NCI-H446 (cell line): ENCODE measurements around the gene VWA5B1.
"Not testable (repeated sequence)": the region's sequence is repeated elsewhere in the genome, so short reads cannot be mapped to it uniquely, and the experiment has no call there.

ENCODE experiments used
- DNase-seq, 2 experiments: peaks; one replicate each; lab custom pipeline; 2025; lab: John Stamatoyannopoulos, UW

VWA5B1 gene, protein sequence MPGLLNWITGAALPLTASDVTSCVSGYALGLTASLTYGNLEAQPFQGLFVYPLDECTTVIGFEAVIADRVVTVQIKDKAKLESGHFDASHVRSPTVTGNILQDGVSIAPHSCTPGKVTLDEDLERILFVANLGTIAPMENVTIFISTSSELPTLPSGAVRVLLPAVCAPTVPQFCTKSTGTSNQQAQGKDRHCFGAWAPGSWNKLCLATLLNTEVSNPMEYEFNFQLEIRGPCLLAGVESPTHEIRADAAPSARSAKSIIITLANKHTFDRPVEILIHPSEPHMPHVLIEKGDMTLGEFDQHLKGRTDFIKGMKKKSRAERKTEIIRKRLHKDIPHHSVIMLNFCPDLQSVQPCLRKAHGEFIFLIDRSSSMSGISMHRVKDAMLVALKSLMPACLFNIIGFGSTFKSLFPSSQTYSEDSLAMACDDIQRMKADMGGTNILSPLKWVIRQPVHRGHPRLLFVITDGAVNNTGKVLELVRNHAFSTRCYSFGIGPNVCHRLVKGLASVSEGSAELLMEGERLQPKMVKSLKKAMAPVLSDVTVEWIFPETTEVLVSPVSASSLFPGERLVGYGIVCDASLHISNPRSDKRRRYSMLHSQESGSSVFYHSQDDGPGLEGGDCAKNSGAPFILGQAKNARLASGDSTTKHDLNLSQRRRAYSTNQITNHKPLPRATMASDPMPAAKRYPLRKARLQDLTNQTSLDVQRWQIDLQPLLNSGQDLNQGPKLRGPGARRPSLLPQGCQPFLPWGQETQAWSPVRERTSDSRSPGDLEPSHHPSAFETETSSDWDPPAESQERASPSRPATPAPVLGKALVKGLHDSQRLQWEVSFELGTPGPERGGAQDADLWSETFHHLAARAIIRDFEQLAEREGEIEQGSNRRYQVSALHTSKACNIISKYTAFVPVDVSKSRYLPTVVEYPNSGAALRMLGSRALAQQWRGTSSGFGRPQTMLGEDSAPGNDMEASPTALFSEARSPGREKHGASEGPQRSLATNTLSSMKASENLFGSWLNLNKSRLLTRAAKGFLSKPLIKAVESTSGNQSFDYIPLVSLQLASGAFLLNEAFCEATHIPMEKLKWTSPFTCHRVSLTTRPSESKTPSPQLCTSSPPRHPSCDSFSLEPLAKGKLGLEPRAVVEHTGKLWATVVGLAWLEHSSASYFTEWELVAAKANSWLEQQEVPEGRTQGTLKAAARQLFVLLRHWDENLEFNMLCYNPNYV

DNA sequence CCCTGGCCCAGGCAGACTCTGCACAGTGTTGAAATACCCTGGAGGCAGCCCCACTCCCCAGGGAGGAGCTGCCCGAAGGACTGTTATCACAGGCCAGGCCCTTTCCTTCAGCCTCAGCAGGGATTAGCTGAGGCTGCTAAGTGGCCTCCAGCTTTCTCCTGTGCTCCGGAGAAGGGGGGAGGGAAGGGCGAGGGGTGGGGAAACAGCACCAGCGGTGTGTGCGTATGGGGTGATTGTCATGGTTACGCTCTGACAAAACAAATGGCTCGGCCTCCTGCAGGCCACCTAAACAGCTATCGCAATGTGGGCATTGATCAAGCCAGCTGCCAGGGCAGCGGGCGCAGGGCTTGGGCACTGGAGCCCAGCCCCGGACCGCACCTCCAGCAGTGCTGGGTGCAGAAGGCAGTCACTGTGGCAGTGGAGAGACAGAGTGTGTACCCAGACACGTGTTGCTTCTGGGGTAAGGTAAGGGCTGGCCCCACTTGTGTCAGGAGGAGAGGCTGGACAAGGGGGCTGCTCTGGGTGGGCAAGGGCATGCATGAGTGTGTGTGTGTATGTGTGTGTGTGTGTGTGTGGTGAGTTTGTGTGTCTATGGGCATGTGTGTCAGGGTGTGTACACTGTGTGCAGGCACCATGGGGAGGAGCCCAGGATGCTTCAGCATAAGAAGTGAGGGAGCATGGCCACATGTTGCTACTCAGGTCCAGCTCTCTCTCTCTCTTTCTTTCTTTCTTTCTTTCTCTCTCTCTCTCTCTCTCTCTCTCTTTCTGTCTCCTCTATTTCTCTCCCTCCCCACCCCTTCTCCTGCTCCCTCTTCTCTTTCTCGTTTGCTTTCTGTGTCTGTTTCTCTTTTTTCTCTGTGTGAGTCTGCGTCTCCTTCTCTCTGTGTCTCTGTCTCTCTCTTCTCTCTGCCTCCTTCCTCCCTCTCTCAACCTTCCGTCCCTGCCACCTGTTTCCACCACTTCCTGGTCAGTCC lies at the start of gene VWA5B1:
TSS of gene VWA5B1 (plus strand) at position 252 of the 974 bp plus-strand sequence. CDS start 19,727 bp downstream, outside the sequence.
- no peak for DNase-seq

DNA sequence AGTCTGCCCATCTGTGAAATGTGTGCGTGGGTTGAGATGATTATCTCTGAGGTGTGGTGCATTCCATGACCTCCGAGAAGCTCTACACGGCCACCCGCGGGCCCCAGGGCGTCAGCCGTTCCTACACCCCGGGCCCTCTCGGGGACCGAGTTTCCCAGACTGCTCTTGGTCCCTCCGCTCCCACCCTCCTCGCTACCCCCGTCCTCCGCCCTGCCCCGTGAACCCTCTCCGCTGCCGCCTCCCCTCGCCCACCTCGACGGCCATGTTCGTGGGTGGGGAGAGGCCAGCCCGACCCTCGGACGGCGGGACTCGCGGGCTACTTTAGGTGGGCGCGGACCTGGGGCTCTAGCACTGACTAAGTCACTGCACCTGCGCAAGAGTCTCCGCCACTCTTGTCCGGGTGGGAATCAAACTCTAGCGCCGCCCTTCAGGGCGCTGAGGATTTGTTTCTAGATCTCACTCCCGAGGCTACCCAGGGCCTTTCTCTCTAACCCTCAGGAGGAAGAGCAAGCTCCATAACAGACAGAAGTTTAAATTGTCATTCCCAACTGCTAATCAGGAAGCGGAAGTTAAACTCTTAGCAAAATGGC lies 47.7 kb upstream of the VWA5B1 start:
- DNase-seq, result no peak

DNA sequence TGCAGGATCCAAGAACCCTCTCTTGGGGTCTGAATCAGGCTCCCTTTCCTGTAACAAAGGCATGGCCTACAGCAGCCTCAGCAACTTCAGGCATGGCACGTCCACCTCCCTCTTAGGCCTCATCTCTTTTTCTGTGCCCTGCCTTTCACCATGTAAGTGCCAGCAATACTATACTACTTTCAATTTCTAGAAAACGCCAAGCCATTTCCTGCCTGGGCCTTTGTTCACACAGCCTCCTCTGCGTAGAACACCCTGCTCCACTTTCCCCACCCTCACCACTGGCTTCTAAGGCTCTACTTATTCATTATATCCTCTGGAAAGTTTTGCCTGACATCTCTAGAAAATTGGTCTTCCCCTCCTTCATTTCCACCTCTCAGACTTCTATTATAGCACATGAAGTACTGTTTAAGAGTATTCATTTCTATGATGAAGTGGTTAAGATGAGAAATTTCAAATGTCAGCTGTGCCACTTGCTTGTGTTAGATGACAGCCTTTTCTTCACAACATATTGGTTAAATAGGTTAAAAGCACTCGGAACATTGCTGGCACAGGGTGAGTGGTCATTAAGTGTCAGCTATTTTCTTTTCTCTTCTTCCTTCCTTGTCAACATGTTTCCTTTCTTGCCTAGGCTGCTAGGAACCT lies 41.6 kb upstream of the VWA5B1 start:
- DNase-seq, result no peak

DNA sequence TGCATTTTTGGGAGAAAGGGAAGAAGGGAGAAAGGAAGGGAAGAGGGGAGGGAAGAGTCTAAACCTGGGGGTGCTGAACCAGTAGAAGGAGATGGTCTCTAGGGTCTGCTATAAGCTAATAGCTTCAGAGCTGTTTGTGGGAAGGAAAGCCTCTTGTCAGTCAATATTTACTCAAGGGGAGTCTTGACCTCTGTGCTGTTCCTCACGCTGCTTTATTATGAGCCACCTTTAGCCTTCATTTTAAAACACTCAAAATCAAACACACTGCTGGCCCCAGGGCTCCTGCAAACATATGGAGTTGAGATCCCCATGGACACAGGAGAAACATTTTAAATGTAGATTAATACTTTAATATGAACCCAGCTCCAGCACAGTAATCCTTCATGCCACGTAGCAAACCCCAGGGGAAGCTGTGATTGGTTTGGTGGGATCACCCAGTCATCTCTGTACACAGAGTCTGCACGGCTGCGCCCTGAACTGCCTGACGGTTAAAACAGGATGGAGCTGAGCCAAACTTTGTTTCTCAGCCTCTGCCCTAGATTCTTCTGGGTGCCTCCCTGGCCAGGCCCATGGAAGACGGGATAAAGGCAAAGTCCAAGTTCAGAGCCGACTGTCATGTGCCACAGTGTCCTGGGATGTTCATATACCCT lies 40.2 kb upstream of the VWA5B1 start:
- no peak for DNase-seq

DNA sequence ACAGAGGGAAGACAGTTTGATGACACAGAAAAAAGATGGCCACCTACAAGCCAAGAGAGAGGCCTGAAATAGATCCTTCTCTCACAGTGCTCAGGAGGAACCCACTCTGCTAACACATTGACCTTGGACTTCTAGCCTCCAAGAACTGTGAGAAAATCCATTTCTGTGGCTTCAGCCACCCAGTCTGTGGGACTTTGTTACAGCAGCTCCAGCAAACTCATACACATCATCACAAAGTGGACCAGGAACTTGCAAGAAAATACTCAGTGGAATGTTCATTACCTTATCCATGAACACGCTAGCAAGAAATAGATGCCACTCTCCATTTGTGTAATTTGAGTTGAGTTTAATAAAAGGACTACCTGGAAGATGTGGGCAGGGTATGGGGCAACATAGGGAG lies 38.1 kb upstream of the VWA5B1 start:
- DNase-seq, result no peak

DNA sequence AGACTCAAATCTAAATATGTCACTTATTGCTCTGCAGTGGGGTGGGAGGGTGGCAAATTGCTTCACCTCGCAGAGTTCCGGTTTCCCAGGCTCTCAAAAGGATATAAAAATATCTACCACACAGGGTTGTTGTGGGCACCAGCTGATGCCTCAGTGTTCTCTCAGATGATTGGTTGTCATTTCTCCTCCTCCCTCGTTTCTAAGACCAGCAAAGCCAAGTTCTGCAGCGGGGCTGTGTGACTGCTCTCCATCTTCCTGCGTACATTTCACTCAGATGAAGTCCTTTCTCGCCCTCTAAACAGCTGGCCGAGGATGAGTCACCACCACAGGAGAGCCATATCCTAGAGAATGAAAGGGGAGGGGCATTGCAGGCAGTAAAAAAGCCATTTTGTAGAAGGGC lies 35.0 kb upstream of the VWA5B1 start:
- no peak for DNase-seq

DNA sequence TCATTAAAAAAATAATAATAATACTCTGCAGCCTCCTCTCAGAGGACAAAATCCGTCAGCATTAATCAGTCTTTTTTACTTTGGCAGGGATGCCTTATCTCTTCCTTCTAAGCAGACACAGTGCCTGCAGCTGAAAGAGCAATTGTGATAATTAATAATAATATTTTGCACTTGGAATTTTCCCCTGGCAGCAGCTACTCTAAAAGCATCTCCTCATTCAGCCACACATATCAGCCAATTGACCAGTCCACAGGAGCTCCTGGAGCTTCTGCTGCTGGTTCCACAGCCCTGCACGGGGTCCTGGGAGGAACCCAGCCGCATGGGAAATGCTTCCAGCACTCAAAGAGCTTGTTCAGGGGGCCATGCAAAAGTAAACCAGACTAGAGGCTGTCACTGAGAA lies 31.0 kb upstream of the VWA5B1 start:
- DNase-seq, result no peak

DNA sequence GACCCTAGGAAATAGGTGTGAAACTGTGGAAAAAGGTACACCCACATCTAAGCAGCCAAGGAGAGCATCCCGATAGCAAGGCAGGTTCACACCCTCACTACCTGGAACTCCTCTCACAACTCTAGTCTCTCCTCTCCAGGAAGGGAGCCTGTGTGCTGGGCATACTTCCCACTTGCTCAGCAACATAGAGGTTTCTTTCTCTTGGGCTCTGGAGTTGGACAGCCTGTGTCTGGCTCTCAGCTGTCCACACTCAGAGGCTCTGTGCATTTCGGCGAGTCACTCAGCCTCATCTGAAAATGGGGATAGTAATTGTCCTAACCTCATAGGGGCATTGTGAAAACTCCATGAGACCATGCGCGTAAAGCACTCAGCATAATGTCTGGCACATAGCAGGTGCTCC lies 29.6 kb upstream of the VWA5B1 start:
- DNase-seq, result no peak

DNA sequence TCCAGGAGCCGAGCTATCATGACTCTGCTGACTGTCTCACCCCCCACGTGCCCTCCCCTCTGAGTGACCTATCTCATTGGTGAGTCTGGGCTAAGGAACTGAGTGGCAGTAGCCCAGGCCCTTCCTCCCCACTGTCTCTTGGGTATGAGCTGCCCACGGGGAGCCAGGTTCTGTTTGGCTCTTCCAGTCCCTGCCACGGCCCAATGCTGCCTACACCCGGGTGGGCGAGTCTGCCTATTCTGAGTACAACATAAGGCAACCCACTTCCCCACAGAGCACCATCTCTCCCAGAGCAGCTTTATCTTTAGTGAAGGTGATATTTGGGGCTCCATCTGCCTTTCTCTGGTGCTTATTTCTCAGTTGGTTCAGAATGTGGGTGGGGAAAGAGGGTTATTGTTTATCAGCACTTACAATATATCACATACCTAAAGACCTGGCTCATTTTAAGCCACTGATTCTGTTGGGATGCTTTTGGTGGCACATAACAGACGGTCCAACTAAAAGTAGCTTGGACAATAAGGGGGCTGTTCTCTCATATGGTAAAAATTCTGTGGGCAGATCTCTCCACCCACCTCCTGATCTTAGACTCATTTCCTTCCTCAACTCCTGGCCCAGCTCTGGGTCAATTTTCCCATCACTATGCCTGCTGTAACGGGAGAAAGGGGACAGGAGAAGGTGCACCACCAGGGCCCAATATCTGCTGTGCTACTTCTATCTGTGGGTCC lies 27.7 kb upstream of the VWA5B1 start:
- DNase-seq, result no peak

DNA sequence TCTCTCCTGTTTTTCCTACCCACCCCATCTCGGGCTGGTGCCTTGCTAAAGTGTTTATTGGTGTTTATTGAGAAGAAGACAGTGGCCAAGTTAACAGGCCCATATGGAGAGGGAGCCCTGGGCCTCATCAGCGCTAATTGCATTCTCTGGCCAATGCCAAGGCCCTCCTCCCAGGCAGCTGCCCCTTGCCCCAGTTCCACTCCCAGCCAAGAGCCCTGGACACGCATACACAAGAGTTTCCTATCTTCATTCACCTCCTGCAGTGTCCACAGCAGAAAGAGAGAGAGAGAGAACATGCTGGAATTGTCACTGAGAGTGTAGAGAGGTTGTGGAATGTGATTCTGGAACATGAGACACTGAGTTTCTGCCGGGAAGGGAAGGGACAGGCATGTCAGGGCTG lies 25.4 kb upstream of the VWA5B1 start:
- DNase-seq, result no peak

DNA sequence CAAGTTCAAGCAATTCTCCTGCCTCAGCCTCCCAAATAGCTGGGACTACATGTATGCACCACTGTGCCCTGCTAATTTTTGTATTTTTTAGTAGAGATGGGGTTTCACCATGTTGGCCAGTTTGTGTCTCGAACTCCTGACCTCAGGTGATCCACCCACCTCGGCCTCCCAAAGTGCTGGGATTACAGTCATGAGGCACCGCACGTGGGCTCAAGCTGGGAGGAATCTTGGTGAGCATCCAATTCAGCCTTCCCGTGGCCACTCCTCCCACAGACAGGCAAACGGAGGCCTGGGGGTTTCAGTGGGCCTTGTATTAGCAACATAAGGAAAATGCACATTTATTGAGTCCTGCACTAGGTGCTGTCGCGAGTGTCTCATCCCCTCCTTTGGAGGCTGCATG lies 24.5 kb upstream of the VWA5B1 start:
- no peak for DNase-seq

DNA sequence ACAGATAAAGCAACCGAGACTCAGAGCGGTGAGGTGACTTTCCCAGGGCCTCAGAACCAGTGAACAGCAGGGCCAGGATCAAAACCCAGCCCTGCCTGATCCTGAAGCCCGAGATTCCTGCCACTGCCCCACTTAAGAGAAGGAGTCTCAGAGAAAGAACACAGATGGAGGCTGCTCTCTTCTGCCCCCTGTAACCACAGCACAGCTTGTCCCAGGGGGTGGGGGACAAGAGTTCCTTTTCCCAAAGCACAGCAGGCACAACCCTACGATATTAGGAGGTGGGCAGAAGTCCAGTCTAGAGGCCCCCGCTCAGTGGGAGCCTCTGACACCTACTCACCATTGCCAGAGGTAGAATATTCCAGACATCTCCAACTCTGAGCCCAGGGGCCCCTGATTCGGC lies 24.0 kb upstream of the VWA5B1 start:
- no peak for DNase-seq

DNA sequence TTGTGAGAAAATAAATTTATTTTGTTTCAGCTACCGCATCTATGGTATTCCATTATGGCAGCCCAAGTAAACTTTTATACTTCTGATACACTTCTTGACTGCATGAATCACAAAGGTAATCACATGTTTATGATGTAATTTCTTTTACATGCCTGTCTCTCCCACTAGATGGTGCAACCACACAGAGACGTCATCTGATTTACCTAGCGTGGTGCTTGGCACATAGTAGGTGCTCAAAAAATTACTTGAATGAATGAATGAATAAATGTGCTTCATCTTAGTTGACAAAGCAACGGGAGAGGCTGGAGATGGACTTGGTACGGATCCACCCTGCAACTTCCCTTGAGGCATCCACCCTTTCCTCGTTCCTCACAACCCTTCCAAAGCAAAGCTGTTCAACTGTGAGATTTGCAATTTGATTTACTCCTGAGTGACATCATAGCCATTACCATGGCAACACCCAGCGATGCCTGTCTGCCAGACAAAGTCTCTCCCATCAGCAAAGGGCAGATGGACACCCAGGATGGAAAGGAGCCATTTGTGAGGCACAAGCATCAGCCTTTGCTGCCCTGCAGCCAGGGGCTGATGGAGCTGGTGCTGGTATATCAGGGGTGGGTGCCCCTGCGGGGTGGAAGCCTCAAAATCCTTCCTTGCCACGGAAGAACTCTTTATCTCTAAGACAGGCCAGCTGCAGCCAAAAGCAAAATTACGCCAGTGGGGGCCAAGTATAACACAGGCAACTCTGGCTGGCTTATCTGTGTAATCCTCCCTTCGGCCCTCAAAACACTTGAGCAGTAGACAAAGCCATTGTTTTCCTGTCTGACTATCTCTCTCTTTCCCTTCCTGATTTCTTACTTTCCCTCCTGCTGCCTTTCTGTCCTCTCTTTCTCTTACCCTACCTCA lies 18.9 kb upstream of the VWA5B1 start:
- no peak for DNase-seq

DNA sequence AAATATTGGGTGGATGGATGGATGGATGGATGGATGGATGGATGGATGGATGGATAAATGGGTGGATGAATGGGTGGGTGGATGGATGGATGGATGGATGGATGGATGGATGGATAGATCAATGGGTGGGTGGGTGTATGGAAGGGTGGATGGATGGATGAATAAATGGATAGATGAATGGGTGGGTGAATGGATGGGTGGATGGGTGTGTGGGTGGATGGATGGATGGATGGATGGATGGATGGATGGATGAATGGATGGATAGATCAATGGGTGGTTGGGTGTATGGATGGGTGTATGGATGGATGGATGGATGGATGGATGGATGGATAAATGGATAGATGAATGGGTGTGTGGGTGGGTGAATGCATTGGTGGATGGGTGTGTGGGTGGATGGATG lies 17.0 kb upstream of the VWA5B1 start:
- not testable (repeated sequence) for DNase-seq

DNA sequence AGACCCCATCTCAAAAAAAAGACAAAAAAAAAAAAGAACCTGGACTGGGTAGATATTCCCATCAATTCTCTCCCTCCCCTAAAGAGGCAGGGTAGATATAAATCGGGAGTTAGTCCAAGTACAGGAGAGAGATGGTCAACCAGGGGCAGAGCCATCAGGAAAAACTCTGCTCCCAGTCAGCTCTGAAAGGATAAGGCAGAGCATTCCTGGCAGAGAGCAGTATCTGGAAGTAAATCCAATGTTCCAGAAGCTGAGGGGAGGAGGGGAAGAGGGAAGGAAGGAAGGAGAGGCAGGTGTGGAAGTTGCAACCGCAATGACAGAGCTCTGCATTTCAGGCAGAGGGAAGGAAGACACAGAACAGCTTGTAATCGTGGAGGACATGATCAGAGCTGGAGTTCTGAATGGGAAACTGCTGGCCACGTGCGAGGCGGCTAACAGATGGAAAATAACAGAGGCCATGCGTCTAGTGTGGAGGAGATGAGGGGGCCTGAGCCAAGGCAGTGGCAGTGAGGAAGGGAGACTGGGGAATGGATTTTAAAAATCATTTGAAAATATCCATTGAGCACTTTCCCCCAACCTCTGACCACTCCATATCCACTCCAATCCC lies 15.3 kb upstream of the VWA5B1 start:
- DNase-seq, result no peak

DNA sequence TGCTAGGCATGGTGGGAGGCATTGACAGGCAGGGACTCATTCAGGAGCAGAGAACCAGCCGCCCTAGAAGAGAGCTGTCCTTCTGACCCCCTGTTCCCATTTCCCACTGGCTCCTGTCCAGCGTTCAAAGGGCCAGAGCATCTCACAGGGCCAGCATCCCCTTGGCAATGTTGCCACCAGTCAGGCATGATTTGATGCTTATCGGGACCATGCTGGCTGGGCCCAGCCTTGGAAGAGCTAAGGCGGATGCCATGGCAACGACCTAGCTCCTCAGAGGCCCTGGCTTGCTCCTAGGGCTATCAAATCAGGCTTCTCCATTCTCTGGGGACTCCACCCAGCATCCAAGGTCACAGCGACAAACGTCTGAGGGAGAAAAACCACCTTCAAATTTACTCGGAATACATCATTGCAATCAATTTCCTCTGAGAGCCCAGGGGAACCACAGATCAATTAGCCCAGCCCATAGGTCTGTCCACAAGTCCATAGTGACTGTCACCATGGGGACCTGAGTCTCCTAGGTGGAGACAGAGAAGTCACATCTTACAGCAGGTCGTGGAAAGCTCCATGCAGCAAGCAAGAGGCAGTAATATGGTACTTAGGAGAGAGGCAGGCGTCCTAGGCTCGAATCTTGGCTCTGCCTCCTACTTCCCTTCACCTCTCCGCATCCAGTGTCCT lies 14.1 kb upstream of the VWA5B1 start:
- no peak for DNase-seq

DNA sequence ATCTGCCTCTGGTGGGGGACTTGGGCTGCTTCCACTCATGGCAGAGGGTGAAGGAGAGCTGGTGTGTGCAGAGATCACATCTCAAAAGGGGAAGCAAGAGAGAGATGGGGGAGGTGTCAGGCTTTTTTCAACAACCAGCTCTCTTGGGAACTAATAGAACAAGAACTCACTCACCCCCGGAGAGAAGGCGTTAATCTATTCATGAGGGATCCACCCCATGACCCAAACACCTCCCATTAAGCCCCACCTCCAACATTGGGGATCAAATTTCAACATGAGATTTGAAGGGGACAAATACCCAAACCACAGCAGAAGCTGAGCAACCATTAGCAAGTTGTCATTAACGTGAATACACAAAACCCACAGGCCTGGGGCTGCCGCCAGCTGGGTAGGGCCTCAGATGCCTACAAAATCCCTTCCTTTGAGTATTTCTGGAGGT lies 12.0 kb upstream of the VWA5B1 start:
- DNase-seq, result no peak
